K562 treated with DMSO at 1 percent for 24 hours (cell line): ENCODE measurements around the gene TMC3. TPM values are rescaled to one million over a fixed set of nuclear protein-coding genes. Genes with fewer than 3 reads are reported as not detected.

Source experiments
- total RNA-seq: library from RNA; unstranded; fragments of 300-600 nt; gene quantifications from 2 replicates; pipeline ENCODE4 v1.2.3, GENCODE V29; 2022; ENCODE audit warnings: low read depth; ENCODE audit not compliant: insufficient read depth

The TMC3 gene
- total RNA-seq = 0.05 TPM in 1 of 2 replicates, not detected in the other

GRCh38 chr15:81373775-81374395, at the start of gene TMC3:
TSS of gene TMC3 (minus strand) at chr15:81374213. CDS start at chr15:81374077, 136 bp downstream.

GRCh38 chr15:81323944-81324881, 49.8 kb downstream of the TMC3 start, which contains the start of gene STARD5:
TSS of gene STARD5 (minus strand) at chr15:81324141. CDS start at chr15:81324099, 42 bp downstream.

Other genes starting within 250 kb of the TMC3 start
- gene CFAP161, start 239.9 kb downstream of the TMC3 start, total RNA-seq = 1.8 and 4.4 TPM in 2 replicates
- 2.4 and 3.9 TPM in 2 replicates for gene IL16, start 177.3 kb downstream of the TMC3 start, total RNA-seq
- gene STARD5, start 50.1 kb downstream of the TMC3 start, total RNA-seq = 4.3 and 7.0 TPM in 2 replicates